GM23338 (cell line): Measurements from ENCODE around the gene AGAP3.

Experiments used
- CTCF ChIP-seq, 2 experiments: fragments of 200-600 bp in 1 of 2; sonication (generic) in 1 of 2; conservative IDR thresholded peaks; 2 replicates each; pipeline versions ENCODE4 v1.5.1 to v1.6.1; 2016 to 2017; ENCODE audit warnings: antibody characterized with exemption in 2 of 2, low read depth in 2 of 2, mild to moderate bottlenecking in 2 of 2, moderate library complexity in 1 of 2
- EZH2 ChIP-seq: fragments of 200-600 bp; sonication (generic); IDR thresholded peaks from one replicate; pipeline ENCODE4 v1.8.0; 2017; ENCODE audit warnings: antibody characterized with exemption, mild to moderate bottlenecking, low read depth; ENCODE audit not compliant: unreplicated experiment
- EZH2phosphoT487 ChIP-seq: fragments of 200-600 bp; sonication (generic); IDR thresholded peaks from one replicate; pipeline ENCODE4 v1.8.1; 2018; ENCODE audit warnings: antibody characterized with exemption; ENCODE audit not compliant: unreplicated experiment
- REST ChIP-seq: IDR thresholded peaks from one replicate; pipeline ENCODE4 v1.6.1; 2018; ENCODE audit warnings: antibody characterized with exemption; ENCODE audit not compliant: unreplicated experiment

DNA sequence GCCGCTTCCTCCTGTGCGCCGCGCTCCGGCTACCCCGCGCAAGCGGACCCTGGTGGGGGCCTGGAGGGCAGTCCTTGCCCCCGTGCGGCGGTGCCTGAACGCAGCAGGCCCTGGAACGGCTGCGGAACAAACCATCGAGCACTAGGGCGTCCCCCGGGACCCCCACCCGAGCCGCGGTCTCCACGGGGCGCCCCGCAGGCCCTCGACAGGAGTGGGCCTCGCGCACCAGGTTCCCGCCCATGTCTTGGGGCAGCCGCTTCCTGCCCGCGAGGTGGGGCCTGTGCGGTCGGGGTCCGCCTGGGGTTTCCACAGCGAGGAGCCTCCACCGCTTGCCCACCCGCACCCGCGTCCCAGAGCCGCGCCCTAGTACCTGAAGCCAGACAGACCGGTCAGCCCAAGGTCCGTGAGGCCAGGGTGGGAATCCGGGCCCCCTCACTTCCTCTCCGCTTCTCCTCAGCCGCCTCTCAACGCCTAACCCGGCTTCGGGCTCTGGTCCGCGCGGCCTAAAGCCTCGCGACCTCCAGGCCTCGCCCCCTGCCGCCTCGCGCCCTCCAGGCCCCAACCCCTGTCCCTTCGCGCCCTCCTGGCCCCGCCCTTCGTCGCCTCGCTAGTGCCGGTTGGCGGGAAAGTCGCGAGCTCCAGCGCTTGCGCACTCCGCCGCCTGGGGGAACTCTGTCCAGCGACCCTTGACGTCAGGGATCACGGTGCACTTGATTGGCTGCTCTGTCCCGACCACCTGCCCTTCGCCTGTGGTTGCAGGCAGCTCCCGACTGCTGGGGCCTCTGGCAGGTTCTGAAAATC, 88.2 kb downstream of the AGAP3 start:
- TF ChIP-seq CTCF (conservative IDR thresholded peaks at IDR 0.05; ENCODE audit: low read depth in 2 of 2), result no peak
- no peak for TF ChIP-seq EZH2
- no peak for TF ChIP-seq EZH2phosphoT487
- no peak for TF ChIP-seq REST
